NCI-H2081 treated with DMSO at 0.1 percent for 48 hours (cell line): ENCODE data around the gene PTCD3.

ENCODE experiments used
- DNase-seq: peaks from one replicate; lab custom pipeline; 2025; lab: John Stamatoyannopoulos, UW

Gene PTCD3

GRCh38 chr2:86105969-86106945 lies at the start of gene PTCD3:
Gene PTCD3, plus strand, starts transcription at chr2:86106235. Its CDS starts 13 bp downstream, at chr2:86106248.
- DNase-seq = peak; percentile 92

DNA sequence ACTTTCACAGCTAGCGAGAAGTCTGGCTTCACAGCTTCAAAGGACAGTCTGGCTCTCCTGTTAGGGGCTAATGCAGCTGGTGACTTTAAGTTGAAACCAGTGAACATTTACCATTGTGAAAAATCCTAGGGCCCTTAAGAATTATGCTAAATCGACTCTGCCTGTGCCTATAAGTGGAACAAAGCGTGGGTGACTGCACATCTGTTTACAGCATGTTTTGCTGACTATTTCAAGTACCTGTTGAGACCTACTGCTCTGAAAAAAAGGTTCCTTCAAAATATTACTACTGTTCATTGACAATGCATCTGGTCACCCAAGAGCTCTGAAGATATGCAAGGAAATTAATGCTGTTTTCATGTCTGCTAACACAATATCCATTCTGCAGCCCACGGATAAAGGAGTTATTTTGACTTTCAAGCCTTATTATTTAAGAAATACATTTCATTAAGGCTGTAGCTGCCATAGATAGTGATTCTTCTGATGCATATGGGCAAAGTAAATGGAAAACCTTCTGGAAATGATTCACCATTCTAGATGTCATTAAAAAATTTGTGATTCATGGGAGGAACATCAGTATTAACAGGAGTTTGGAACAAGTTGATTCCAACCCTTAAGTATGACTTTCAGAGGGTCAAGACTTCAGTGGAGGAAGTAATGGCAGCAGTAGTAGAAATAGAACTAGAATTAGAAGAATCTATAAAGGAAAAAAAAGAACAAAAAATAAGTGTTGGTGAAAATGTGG lies 49.3 kb upstream of the PTCD3 start:
- no peak for DNase-seq

DNA sequence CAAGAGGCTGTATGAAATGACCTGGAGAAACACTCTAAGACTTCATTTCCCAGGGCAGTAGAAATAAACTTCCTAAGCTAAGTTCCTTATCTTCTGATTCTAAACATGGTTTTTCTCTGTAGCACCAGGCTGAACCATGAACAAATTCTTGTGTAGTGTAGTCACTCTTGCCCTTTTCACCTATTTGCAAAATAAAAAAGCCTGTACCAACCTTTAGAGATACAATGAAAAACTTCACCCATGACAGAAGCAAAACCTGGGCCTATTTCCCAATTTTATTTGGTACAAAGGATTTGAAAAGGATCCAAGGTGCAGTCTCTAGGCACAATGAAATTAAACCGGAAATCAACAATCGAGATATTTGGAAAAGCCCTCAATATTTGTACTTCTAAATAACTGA lies 44.0 kb upstream of the PTCD3 start:
- DNase-seq = no peak

DNA sequence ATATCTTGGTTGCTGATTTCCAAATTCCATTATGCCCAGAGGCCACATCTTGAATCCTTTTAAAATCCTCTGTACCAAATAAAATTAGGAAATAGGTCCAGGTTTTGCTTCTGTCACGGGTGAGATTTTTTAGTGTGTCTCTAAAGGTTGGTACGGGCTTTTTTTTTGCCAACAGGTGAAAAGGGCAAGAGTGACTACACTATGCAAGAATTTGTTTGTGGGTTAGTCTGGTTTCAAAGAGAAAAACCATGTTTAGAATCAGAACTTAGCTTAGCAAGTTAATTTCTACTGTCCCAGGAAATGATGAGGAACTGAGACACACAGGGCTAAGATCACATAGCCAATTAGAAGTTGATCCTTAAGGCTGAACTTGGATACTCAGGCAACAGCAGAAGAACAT lies 42.0 kb upstream of the PTCD3 start:
- no peak for DNase-seq

DNA sequence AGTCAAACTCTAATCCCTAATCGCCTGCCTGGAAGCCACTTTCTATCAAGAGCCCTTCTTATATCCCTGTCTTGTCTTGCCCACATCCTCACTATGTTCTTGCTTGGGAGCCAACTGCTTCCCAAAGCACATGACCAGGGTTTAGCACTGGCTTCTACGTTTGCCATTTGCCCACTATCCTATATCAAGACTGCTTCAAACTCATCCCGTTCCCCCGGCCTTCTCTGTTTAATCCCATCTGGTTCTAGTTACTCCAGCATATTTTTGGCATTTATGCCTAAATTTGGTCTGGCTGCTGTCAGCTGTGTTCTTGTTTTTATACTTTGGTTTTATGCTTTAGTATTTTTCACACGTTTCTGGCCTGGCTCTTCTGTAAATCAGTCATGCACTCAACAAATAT lies 40.5 kb upstream of the PTCD3 start:
- DNase-seq = no peak

- DNase-seq = no peak
Observed at GRCh38 chr2:86066007-86066578, 39.9 kb upstream of the PTCD3 start.

DNA sequence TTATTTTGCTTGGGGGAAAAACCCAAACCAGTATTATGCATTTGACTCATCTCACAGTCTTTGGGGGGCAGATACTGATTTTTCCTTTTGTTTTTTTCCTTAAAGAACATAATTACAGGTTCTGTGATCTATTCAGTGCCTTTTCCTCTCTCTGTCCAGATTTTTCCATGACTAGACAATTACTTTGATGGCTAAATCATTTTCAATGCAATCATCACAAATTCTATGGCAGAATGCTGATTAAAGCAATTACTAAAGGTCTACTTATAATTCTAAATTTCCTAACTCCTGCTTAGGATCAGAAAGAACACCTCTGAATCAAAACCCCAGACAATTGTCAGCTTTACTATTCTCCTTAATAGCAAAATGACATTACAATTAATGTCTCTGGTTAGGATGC lies 39.1 kb upstream of the PTCD3 start:
- no peak for DNase-seq

DNA sequence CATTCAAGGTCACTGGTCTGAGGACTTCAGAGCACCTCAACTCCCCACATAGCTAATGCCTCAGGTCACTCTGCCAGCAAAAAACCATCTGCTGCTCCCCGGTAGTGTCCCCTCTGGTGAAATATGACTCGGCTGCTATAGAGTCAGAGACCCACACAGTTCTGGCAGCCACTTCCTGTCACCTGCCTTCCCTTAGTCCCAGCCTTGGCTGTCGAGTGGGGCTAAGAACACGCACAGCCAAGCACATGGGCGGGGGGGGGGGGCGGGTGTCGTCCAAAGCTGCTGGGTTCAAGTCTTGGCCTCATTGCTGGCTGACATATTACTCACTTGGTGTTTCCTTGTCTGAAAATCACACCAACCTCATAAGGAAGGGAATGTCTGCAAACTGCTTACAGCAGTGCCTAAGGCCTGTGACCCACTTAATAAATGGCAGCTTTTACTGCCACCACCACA lies 37.9 kb upstream of the PTCD3 start:
- no peak for DNase-seq

DNA sequence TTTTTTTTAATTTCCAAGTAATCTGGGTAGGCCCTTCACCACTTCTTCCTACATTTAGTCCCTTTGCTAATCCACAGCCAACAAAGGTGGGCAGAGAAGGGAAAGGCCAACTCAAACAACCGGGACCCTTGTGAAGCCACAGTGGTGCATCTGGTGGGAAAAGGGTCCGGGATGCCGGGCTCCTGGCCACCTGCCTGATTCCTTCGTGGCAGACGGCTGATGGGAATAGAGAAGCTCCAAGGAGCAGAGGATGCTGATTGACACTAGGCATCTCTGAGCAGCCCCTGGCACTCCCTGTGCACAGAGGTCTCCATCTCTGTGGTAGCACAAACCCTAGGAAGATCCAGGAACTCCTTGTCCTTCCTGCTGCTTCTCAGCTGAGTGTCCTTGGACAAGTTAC lies 37.4 kb upstream of the PTCD3 start:
- no peak for DNase-seq

DNA sequence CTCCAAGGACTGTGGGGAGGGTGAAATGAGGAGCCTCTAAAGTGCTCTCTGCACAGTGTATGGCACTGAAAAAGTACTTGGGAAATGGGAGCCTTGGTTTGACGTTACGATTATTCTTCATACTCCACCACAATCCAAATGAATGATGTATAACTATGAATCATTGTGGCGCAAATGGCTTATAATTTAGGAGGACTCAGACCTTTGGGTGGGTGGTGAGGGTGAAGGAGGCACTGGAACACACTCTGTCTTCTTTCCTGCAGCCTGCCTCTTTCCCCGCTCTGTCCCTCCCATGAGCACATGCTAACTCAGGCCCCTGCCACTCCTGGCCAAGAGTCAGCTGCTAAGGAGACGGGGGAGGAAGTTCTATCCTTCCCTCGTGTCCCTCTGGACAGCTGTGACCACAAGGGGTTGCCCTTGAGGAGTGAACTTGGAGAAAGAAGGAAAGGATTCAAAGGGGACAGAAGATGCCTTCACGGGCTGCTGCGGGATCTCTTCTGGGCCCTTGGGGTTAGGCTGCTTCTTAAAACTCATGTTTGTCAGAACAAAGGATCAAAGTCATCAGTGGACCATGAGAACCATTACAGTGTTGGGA lies 36.8 kb upstream of the PTCD3 start:
- DNase-seq = no peak

DNA sequence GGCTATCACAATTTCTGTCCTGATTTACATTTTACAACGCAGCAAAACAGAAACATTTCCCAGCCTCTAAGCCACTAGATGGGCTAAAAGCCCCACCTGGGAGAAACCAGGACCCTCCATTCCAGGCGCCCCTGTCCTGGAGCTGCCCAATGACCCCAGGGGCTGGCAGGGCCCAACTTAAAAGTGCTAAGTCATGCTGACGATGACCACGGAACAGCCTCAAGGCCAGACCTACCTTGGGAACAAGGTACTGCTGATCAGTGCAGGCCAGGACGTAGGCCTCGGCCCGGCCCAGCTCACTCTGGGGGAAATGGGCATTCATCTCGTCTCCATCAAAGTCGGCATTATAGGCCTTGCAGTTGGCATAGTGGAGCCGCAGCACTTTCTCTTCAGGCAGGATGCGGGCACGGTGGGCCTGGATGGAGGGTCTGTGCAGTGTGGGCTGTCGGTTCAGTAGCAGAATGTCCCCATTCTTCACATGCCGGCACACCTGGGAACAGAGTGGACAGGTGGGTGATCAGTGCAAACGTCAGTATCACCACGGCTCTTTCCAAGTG lies 36.2 kb upstream of the PTCD3 start:
- DNase-seq = no peak

DNA sequence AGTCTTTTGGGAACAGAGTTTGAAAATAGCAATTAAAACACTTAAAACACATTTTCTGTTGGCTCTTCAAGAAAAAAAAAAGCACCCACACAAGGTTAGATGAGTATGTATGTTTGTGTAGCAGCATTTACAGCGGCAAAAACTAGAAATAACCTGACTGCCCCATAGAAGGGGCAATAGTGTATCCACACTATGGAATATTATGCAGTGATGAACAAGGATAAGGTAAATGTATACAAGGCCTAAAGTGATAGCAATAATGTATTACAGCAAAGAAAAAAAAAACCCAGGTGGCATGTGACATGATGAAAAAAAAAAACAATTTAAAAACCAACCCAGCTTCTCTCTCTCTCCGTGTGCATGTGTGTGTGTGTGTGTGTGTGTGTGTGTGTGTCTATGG lies 35.2 kb upstream of the PTCD3 start:
- DNase-seq = no peak

- peak; percentile 18 for DNase-seq
Observed at GRCh38 chr2:86072271-86072858, 33.7 kb upstream of the PTCD3 start.

- no peak for DNase-seq
Observed at GRCh38 chr2:86073225-86073624, 32.8 kb upstream of the PTCD3 start.

DNA sequence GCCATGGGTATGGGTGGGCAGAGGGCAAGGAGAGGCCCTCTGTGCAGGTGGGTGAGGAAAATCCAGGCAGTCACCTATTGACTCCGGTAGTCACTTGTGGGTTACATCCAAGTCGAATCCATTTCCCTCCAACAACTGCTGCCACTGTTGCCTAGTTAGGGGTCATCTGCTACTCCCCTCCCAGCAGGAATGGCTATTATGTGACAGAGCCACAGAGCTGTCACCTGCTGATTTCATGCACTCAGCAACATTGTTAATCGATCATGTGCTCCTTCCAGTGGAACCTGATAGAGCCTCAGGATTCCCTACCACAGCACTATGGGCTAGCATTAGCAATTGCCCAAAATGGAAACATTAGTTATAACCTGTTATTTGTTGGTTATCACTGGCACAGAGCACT lies 31.8 kb upstream of the PTCD3 start:
- DNase-seq = no peak

DNA sequence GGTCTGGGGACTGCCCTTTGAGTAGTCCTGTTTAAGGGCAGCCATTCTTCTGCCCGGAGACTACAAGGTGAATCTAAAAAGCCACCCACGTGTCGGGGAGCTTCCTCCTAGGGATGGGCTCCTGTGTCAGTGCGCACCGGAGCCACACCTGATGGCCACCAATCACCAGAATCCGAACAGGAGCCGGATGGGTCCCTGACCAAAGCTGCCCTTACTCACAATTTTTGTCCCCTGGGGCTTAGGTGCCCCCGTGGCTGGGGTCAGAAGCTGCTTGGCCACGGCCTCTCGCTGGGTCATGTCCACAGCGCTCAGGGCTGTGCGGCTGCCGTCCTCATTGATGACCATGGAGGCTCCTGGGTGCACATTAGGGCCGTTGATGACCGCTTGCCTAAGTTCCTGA lies 31.2 kb upstream of the PTCD3 start:
- no peak for DNase-seq

DNA sequence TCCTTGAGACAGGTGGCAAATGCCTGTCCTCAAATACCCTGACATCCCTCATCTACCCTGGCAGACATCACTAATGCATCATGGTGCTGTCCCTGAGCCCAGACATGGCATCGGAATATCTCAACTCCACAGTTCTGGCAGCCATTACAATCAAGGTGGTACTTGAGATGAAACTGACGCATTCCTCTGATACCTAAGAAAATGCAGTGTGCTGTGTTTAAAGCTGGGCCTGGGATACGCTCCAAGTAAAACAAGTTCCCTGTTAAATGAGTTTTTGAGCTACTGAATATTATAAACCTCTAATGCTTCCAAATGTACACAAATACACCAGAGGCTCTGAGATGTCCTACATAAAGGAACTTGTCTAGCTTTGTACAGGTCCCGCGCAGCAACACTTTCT lies 30.1 kb upstream of the PTCD3 start:
- DNase-seq = no peak

- DNase-seq = no peak
Observed at GRCh38 chr2:86078774-86079545, 27.1 kb upstream of the PTCD3 start.

- DNase-seq = no peak
Observed at GRCh38 chr2:86079981-86080911, 25.8 kb upstream of the PTCD3 start.

- DNase-seq = no peak
Observed at GRCh38 chr2:86081724-86082123, 24.3 kb upstream of the PTCD3 start.
